Measurements from ENCODE around the gene CFAP44. TPM values are rescaled to one million over a fixed set of nuclear protein-coding genes. Genes with fewer than 3 reads are reported as not detected.
"Not testable (repeated sequence)": the region's sequence is repeated elsewhere in the genome, so short reads cannot be mapped to it uniquely, and the experiment has no call there.

The CFAP44 gene
- 10 to 100 TPM; 15.6 to 31.5 (median 26.1) TPM for polyA plus RNA-seq (ENCODE audit: insufficient read length in 3 of 3)
- long read RNA-seq, donor 1, partial matches to known transcripts = 0 of 1 reads
- long read RNA-seq, donor 1, other reads (novel, unspliced or antisense) = 0 of 1 reads
- long read RNA-seq, donor 2 = 0 reads
- long read RNA-seq, donor 3 = 0 reads
- long read RNA-seq, donor 4 = 0 reads
- long read RNA-seq, donor 5 = 0 reads
- long read RNA-seq, donor 6, partial matches to known transcripts = 0 of 1 reads
- long read RNA-seq, donor 6, other reads (novel, unspliced or antisense) = 0 of 1 reads
- long read RNA-seq, donor 7 = 0 reads
- long read RNA-seq, donor 8 = 0 reads
- long read RNA-seq, donor 9, partial matches to known transcripts = 0 of 1 reads
- long read RNA-seq, donor 9, other reads (novel, unspliced or antisense) = 0 of 1 reads
- long read RNA-seq, donor 10, partial matches to known transcripts = 23 of 23 reads
- long read RNA-seq, donor 10, other reads (novel, unspliced or antisense) = 0 of 23 reads
- long read RNA-seq, donor 11 = 0 reads
- long read RNA-seq, donor 12 = 0 reads
- long read RNA-seq, donor 13 = 0 reads
- long read RNA-seq, donor 14 = 0 reads
- long read RNA-seq, donor 15 = 0 reads
- long read RNA-seq, donor 16 = 0 reads

GRCh38 chr3:113441051-113441770 lies at the start of gene CFAP44:
Gene CFAP44 (minus strand): TSS chr3:113441493. CDS start chr3:113433664, 7,829 bp downstream.
- peak; percentile 54 to 81 (median 73) for DNase-seq (ENCODE audit: extremely low read depth in 1 of 11, low read depth in 9 of 11, low spot score in 4 of 11)

DNA sequence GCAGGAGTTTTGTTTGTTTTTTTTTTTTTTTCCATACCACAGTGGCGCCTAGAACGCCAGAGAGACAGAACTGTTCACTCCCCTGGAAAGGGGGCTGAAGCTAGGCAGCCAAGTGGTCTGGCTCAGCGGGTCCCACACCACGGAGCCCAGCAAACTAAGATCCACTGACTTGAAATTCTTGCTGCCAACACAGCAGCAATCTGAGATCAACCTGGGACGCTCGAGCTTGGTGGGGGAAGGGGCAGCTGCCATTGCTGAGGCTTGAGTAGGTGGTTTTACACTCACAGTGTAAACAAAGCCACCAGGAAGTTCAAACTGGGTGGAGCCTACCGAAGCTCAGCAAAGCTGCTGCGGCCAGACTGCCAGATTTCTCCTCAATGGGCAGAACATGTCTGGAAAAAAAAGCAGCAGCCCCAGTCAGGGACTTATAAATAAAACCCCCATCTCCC lies 43.9 kb upstream of the CFAP44 start:
- DNase-seq (ENCODE audit: extremely low read depth in 1 of 11, low read depth in 9 of 11, low spot score in 4 of 11) = no peak

DNA sequence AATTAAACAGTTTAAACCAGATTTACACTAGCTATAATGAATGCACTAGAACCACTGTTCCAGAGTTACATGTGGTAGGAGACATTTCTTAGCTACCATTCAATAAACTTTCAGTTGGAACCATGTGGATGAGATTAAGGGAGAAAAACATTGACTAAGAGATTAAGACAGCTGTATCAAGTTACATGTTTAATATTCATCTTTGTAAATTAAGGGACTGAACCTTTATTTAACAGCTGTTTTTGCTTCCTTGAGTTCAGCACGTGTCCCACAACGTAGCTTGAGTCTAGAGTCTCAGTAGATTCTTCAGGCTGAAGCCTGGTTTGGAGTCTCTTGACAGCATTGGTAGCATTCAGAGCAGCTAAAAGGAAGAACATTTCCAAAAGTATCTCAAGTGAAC lies 27.2 kb upstream of the CFAP44 start:
- DNase-seq (ENCODE audit: extremely low read depth in 1 of 11, low read depth in 9 of 11, low spot score in 4 of 11) = no peak

DNA sequence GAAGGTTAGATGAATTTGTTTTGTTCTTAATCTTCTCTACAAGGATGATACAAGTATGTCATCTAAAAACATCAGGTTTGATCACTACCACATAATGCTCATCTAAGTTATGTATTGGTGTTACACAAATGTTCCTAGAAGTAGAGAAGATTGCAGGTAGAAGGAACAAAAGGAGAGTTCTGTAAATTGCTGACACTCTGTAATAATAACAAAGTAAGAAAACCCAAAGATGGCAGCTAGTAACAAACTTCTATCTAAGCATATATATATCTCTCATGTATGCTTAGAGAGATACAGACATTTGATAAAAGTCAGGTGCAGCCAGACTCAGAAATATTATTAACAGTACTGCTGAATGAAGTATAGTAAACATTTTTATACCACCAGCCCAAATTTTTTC lies 20.2 kb upstream of the CFAP44 start:
- DNase-seq (ENCODE audit: extremely low read depth in 1 of 11, low read depth in 9 of 11, low spot score in 4 of 11) = no peak

- DNase-seq (ENCODE audit: extremely low read depth in 1 of 11, low read depth in 9 of 11, low spot score in 4 of 11) = not testable (repeated sequence)
Observed at GRCh38 chr3:113458554-113458953, 17.3 kb upstream of the CFAP44 start.

GRCh38 chr3:113455446-113455845 lies 14.2 kb upstream of the CFAP44 start:
- DNase-seq (ENCODE audit: extremely low read depth in 1 of 11, low read depth in 9 of 11, low spot score in 4 of 11) = no peak

GRCh38 chr3:113454630-113455029 lies 13.3 kb upstream of the CFAP44 start:
- no peak for DNase-seq (ENCODE audit: extremely low read depth in 1 of 11, low read depth in 9 of 11, low spot score in 4 of 11)

DNA sequence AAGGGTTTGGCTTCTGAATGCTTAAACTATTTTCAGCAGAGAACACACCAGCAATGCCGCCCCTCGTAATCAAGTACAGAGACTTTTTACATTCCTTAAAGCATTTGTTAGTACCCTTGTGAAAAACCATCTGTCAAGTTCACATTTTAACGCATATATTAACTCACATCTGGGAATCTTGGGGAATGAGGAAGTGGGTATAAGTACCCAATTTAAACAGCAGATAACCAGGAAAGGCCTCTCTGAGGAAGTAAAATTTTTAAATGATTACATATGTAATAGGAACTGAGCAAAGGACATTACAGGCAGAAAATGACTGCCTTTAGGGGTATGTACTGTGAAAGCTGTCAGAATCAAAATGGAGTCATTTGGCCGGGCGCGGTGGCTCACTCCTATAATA lies 12.8 kb upstream of the CFAP44 start:
- DNase-seq (ENCODE audit: extremely low read depth in 1 of 11, low read depth in 9 of 11, low spot score in 4 of 11) = no peak

- DNase-seq (ENCODE audit: extremely low read depth in 1 of 11, low read depth in 9 of 11, low spot score in 4 of 11) = no peak
Observed at GRCh38 chr3:113450911-113451310, 9.6 kb upstream of the CFAP44 start.

- DNase-seq (ENCODE audit: extremely low read depth in 1 of 11, low read depth in 9 of 11, low spot score in 4 of 11) = no peak
Observed at GRCh38 chr3:113439606-113440005, 1.7 kb downstream of the CFAP44 start.

DNA sequence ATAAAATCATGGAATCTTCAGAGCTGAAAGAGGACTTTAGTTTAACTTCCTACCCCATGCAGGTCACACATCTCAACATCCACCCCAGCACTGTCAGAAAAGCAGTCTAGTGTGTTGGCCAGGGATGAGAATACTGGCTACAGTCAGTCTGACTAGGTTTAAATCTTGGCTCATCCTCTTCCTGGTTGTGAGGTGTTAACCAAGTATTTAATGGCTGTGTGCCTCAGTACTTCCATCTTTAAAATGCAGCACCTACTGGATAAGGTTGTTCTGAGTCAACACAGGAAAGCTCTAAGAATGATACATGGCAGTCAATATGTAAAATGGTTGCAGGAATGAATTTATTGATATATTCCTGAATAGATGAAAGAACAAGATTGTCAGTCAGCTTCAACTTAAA lies 3.1 kb downstream of the CFAP44 start:
- DNase-seq (ENCODE audit: extremely low read depth in 1 of 11, low read depth in 9 of 11, low spot score in 4 of 11) = no peak

DNA sequence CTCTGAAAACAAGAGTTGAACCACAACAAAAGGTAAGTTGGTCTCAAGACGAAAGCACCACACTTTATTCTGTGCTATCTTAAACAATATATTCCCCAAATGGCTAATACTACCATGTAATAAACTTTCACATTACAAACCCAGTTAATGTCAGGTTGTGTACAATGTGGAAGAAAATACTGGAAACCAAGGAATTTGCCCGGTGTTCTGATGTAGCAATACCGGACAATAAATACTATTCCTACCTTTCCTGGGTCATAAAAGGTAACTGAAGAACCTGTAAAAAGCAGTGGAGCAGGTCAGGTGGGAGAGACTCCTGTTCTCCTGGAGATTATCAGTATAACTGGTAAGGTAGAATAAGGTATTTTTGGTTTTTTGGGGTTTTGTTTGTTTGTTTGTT lies 3.9 kb downstream of the CFAP44 start:
- no peak for DNase-seq (ENCODE audit: extremely low read depth in 1 of 11, low read depth in 9 of 11, low spot score in 4 of 11)

- no peak for DNase-seq (ENCODE audit: extremely low read depth in 1 of 11, low read depth in 9 of 11, low spot score in 4 of 11)
Observed at GRCh38 chr3:113436809-113437208, 4.5 kb downstream of the CFAP44 start.

GRCh38 chr3:113431811-113432210 lies 9.5 kb downstream of the CFAP44 start:
- no peak for DNase-seq (ENCODE audit: extremely low read depth in 1 of 11, low read depth in 9 of 11, low spot score in 4 of 11)

GRCh38 chr3:113428581-113428980 lies 12.7 kb downstream of the CFAP44 start:
- DNase-seq (ENCODE audit: extremely low read depth in 1 of 11, low read depth in 9 of 11, low spot score in 4 of 11) = no peak

DNA sequence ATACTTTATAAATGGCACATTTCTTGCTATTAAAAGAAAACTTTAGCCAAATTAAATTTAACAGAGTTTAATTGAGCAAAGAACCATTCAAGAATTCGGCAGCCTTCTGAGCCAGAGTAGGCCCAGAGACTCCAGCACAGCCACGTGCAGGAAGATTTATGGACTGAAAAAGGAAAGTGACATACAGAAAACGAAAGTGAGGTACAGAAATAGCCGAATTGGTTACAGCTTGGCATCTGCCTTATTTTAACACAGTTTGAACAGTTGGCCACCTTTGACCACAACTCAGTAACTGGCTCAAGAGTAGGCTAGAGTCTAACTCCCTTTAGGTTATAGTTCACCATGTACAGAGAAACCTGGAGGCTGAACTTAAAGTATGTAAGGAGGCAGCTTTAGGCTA lies 17.6 kb downstream of the CFAP44 start:
- DNase-seq (ENCODE audit: extremely low read depth in 1 of 11, low read depth in 9 of 11, low spot score in 4 of 11) = no peak

DNA sequence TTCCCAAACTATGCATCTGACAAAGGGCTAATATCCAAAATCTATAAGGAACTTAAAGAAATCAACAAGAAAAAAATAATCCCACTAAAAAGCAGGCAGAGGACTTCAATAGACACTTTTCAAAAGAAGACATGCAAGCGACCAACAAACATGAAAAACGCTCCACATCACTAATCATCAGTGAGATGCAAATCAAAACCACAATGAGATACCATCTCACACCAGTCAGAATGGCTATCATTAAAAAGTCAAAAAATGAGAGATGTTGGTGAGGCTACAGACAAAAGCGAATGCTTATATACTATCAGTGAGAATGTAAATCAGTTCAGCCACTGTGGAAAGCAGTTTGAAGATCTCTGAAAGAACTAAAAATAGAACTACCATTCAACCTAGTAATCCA lies 20.2 kb downstream of the CFAP44 start:
- DNase-seq (ENCODE audit: extremely low read depth in 1 of 11, low read depth in 9 of 11, low spot score in 4 of 11) = no peak

GRCh38 chr3:113409676-113410075 lies 31.6 kb downstream of the CFAP44 start:
- no peak for DNase-seq (ENCODE audit: extremely low read depth in 1 of 11, low read depth in 9 of 11, low spot score in 4 of 11)

GRCh38 chr3:113405180-113405579 lies 36.1 kb downstream of the CFAP44 start:
- no peak for DNase-seq (ENCODE audit: extremely low read depth in 1 of 11, low read depth in 9 of 11, low spot score in 4 of 11)

GRCh38 chr3:113404637-113405036 lies 36.7 kb downstream of the CFAP44 start:
- no peak for DNase-seq (ENCODE audit: extremely low read depth in 1 of 11, low read depth in 9 of 11, low spot score in 4 of 11)
